NOMO-1 treated with dmso at 0.1 percent for 144 hours (cell line): Measurements from ENCODE around the gene ARG2.
A peak's percentile ranks its signal among the peaks of the same experiment; 100 is the strongest.

Experiments used
- DNase-seq: peaks from one replicate; lab custom pipeline; 2025; ENCODE audit not compliant: unreplicated experiment; lab: John Stamatoyannopoulos, UW

ARG2 gene

DNA sequence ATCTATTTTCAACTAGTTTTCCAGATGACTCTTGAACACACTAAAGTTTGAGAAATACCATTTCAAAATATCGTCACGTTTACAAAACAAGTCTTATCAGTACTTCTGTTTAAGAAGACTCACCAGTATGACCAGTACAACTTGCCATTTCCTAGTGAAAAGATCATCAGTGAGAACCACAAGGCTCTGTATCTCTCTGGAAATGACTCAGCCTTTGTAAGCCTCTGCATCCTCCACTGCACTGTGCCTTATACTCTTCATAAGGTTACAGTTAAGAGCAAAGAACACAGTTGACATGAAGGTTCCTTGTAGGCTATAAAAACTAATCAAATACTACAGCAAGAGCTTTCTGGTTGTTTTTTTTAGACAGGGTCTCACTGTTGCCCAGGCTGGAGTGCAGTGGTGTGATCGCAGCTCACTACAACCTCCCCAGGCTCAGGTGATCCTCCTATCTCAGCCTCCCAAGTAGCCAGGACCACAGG is 60.4 kb downstream of the ARG2 start:
- no peak for DNase-seq

DNA sequence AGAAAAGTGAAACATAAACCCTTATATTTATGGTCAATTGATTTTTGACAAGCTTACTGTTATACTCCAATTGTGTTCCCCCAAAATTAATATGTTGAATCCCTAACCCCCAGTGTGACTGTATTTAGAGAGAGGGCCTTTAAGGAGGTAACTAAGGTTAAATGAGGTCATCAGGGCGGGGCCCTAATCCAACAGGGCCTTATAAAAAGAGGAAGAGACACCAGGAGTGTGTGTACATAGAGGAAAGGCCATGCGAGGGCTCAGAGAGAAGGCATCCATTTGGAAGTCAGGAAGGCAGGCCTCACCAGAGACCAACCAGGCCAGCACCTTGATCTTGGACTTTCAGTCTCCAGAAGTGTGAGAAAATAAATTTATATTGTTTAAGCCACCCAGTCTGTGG is 61.2 kb downstream of the ARG2 start:
- peak; percentile 33 for DNase-seq

DNA sequence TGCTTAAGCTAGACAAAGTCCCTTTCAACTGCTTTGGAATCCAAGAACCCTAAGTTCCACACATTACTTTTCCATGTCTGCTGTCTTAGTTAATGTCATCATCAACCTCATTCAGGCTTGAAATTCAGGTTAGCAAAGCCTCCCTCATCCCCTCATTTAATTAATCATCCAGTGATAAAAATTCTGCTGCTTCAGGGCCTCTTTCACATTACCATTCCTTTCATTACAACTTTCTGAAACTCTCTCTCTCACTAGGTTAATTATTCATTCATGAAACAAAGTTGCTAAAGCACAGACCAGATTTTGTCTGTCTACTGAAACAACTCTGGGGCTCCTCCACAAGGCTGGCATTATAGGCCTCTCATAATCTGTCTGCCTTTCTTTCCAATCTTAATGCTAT is 64.1 kb downstream of the ARG2 start:
- no peak for DNase-seq

DNA sequence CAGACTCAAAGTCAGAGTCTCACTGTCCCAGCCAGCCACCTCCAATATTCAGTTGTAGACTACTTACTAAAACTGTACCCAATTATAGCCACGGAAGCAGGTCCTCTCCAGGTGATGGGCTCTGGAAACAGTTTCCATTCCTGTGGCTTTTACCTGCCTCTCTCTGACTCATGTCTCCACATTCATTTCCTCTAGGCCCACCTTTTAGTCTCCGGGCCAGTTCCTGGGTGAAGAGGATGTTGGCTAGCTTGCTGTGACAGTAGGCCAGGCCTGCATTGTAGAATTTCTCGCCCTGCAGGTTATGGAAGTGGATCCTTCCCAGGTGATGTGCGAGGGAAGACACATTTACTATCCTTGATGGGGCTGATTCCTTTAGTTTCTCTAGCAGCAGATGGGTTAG is 70.3 kb downstream of the ARG2 start:
- no peak for DNase-seq

DNA sequence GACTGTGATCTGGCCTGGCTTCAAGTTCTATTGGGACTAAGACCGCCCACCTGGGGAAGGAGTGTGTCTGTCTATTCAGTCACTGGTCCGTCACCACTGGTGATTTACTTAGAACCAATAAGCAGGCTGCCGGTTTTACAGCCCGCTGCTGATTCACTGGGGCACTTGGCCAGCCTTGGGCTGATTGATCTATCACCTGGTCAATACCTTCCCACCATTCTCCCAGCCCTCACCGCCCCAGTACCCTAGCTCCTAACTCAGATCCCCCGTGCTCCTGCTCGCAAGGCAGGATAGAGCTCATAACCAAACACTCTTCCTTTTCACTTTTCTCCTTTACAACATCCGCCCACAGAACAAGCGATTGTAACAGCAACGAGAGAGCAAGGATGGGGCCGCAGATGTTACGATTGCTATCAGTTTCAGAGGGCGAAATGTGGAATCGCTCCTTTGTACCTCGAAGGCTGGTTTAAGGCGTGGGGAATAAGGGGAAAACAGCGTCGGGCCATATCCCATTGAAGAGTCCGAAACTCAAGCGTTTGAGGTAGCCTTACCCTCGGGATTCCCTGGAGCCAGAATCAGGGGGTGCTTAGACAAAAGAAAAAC is 75.2 kb downstream of the ARG2 start:
- DNase-seq, result peak; percentile 40

DNA sequence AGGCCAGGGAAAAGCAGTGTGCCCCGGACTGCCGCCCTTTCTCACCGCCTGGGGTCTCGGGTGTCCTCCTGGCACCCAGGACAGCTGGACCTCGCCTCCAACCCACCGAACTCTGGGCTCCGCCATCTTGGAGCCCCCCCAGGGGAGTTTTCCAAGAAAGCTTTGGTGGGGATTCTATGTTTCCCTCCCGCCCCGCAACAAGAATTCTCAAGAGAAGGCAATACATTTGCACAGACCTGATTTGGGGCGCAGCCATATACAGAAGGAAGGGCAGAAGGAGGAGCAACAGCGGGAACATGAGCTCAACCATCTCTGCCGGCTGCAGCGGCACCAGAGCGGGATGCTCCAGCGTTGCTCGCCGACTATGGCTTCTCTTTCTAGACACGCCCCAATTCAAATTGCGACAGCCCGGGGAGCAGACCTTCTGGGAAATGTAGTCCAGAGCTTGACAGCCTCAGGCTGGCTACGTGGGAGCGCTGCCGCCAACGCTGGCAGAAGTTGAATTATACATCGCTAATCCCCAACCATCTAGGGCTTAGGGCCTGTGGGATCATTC is 75.8 kb downstream of the ARG2 start, which contains the start of gene RDH11:
Gene RDH11, minus strand, starts transcription at position 371 of the 556 bp plus-strand sequence. Its CDS starts 61 bp downstream, at position 310.
- peak; percentile 88 for DNase-seq

DNA sequence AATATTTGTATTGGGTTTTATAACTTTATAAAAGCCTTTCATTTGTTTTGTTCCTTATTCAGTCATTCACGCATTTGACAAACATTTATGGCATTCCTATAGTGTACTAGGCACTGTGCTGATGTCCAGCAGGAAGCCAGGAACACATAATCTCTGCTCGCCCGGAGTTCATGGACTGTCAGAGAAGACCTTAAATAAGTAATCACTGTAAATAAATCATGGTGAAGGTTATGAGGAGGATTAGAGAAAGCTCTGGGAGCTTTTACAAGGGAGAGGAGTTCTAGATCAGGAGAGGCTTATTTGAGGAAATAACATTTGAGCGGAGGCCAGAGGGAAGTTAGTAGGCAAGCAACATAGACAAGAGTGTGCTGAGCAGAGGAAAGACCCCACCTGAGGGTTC is 77.3 kb downstream of the ARG2 start:
- no peak for DNase-seq

DNA sequence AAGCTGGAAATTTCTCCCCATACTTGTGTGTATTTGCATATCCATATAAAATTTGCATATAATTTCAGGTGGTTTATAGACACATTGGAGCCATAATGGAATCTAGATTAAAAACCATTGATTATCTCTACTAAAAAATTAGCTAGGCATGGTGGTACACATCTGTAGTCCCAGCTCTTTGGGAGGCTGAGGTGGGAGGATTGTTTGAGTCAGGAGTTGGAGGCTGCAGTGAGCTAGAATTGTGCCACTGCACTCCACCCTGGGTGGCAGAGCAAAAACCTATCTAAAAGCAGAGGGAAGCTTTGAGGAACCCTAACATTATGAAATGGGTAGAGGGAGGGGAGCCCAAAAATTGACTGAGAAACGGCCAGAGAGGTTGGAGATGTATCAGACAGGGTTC is 78.5 kb downstream of the ARG2 start:
- DNase-seq, result no peak
